Esophagus muscularis mucosa (tissue), 4 donors: ENCODE data around the gene CX3CL1. TPM values are rescaled to one million over a fixed set of nuclear protein-coding genes. Genes with fewer than 3 reads are reported as not detected.

Experiments
- DNase-seq: peaks from one replicate; pipeline ENCODE4 v3.0.0-alpha.2; 2017; ENCODE audit errors: extremely low spot score
- H3K27ac ChIP-seq, 4 donors: fragments of 200-600 bp; sonication (generic); replicated peaks in 1 of 4; 1 replicate in 3 of 4; 2 replicates in 1 of 4; pipeline ENCODE4 v1.5.1; 2016 to 2019; ENCODE audit warnings: mild to moderate bottlenecking in 1 of 4
- H3K27me3 ChIP-seq, 4 donors: fragments of 200-600 bp; sonication (generic); one replicate each; pipeline versions ENCODE4 v1.5.1 to v1.6.0; 2016 to 2019
- H3K36me3 ChIP-seq, 4 donors: fragments of 200-600 bp; sonication (generic); one replicate each; pipeline ENCODE4 v1.5.1; 2016 to 2019
- H3K4me1 ChIP-seq, 4 donors: fragments of 200-600 bp; sonication (generic); one replicate each; pipeline ENCODE4 v1.5.1; 2016 to 2019
- H3K4me3 ChIP-seq, 4 donors: fragments of 200-600 bp; sonication (generic); 1 replicate in 2 of 4; 2 replicates in 2 of 4; pipeline ENCODE4 v1.5.1; 2016 to 2019; ENCODE audit warnings: mild to moderate bottlenecking in 4 of 4, moderate library complexity in 1 of 4
- H3K9me3 ChIP-seq, 4 donors: fragments of 200-600 bp; sonication (generic); 1 replicate in 3 of 4; 2 replicates in 1 of 4; pipeline ENCODE4 v1.5.1; 2016 to 2019
- EP300 ChIP-seq: sonication (generic); formaldehyde crosslinking; IDR thresholded peaks from one replicate; pipeline ENCODE4 v1.6.1; 2017; ENCODE audit warnings: antibody characterized with exemption
- POLR2A ChIP-seq: fragments of 450-650 bp; IDR thresholded peaks from one replicate; pipeline ENCODE4 v1.6.1; 2017; ENCODE audit warnings: antibody characterized with exemption, moderate library complexity, mild to moderate bottlenecking, low read depth
- POLR2AphosphoS5 ChIP-seq, 2 donors: sonication (generic); formaldehyde crosslinking; IDR thresholded peaks; one replicate each; pipeline ENCODE4 v1.6.1; 2017; ENCODE audit warnings: antibody characterized with exemption in 2 of 2
- WGBS: methylation state at CpG from one replicate; pipeline ENCODE4 v1.1.5; 2018; 5-methylcytosine and 5-hydroxymethylcytosine counted together
- intact Hi-C: fragments of 100-400 bp; cut with DNase I; formaldehyde crosslinking; loops from one replicate; pipeline ENCODE4 v1.15.1; 2023
- total RNA-seq, 4 donors: library from RNA; depleted of rRNA; stranded (reverse); fragments of >200 nt; gene quantifications; one replicate each; pipeline versions ENCODE4 v1.1.0 to v1.2.1, GENCODE V29; 2016
- TF ChIP-seq, protein P1 (sequence below), 3 experiments: fragments of 200-600 bp in 2 of 3; fragments of 450-650 bp in 1 of 3; sonication (generic) in 2 of 3; IDR thresholded peaks; one replicate each; pipeline ENCODE4 v1.5.1; 2017 to 2019; ENCODE audit warnings: antibody characterized with exemption in 3 of 3, mild to moderate bottlenecking in 2 of 3, moderate library complexity in 1 of 3

CX3CL1 gene
- total RNA-seq, 4 donors from 2014 or later: 26.8 to 40.4 (median 29.9) TPM

DNA sequence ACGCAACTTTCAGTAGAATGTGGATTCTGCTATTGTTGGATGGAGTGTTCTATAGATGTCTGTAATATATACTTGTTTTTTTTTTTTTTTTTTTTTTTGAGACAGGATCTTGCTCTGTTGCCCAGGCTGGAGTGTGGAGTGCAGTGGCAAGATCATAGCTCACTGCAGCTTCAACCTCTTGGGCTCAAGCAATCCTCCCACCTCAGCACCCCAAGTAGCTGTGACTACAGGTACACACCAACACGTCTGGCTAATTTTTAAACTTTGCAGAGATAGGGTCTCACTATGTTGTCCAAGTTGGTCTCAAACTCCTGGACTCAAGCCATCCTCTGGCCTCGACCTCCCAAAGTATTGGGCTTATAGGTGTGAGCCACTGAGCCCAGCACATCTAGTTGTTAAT lies 40.9 kb upstream of the CX3CL1 start:
- Histone ChIP-seq H3K4me3 (no peak overlapping the region), H3K9me3 (peaks cover 0 to 8% (median 2%) of the 10 kb centered on the region in 4 donors), H3K4me1 (no peaks in the 10 kb centered on the region), H3K36me3 (no peaks in the 10 kb centered on the region), H3K27ac (no peak overlapping the region), H3K27me3 (no peaks in the 10 kb centered on the region)
- TF ChIP-seq POLR2AphosphoS5 (IDR thresholded peaks at IDR 0.05) (no peak), POLR2A (no peak), EP300 (no peak)
- TF ChIP-seq, protein P1, sequence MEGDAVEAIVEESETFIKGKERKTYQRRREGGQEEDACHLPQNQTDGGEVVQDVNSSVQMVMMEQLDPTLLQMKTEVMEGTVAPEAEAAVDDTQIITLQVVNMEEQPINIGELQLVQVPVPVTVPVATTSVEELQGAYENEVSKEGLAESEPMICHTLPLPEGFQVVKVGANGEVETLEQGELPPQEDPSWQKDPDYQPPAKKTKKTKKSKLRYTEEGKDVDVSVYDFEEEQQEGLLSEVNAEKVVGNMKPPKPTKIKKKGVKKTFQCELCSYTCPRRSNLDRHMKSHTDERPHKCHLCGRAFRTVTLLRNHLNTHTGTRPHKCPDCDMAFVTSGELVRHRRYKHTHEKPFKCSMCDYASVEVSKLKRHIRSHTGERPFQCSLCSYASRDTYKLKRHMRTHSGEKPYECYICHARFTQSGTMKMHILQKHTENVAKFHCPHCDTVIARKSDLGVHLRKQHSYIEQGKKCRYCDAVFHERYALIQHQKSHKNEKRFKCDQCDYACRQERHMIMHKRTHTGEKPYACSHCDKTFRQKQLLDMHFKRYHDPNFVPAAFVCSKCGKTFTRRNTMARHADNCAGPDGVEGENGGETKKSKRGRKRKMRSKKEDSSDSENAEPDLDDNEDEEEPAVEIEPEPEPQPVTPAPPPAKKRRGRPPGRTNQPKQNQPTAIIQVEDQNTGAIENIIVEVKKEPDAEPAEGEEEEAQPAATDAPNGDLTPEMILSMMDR (IDR thresholded peaks at IDR 0.05): no peak
- DNase-seq: peak; percentile 24
- 94% methylated on average over 3 of the region's 3 CpGs for WGBS
- intact Hi-C loops: no loop called here

DNA sequence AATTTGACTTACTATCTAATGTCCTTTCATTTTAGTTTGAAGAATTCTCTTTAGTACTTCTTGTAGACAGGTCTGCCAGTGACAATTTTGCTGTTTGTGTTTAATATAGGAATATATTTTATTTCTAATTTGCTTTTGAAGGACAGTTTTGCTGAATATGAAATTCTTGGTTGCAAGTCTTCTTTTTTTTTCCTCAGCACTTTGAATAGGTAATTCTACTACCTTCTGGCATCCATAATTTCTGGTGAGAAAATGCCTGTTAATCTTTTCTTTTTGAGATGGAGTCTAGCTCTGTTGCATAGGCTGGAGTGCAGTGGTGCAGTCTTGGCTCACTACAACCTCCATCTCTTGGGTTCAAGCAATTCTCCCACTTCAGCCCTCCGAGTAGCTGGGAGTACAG lies 38.9 kb upstream of the CX3CL1 start:
- H3K36me3 ChIP-seq: no peaks in the 10 kb centered on the region
- TF ChIP-seq EP300: no peak
- TF ChIP-seq, protein P1 (IDR thresholded peaks at IDR 0.05): no peak
- TF ChIP-seq POLR2A: no peak
- no peak for TF ChIP-seq POLR2AphosphoS5 (IDR thresholded peaks at IDR 0.05)
- peaks cover 0 to 10% (median 0%) of the 10 kb centered on the region in 4 donors for H3K9me3 ChIP-seq
- 100% methylated on average over 1 of the region's 1 CpG for WGBS
- H3K27me3 ChIP-seq: no peaks in the 10 kb centered on the region
- H3K4me1 ChIP-seq: no peaks in the 10 kb centered on the region
- no peak overlapping the region for H3K27ac ChIP-seq
- intact Hi-C loops: no loop called here
- DNase-seq: no peak
- no peak overlapping the region for H3K4me3 ChIP-seq

DNA sequence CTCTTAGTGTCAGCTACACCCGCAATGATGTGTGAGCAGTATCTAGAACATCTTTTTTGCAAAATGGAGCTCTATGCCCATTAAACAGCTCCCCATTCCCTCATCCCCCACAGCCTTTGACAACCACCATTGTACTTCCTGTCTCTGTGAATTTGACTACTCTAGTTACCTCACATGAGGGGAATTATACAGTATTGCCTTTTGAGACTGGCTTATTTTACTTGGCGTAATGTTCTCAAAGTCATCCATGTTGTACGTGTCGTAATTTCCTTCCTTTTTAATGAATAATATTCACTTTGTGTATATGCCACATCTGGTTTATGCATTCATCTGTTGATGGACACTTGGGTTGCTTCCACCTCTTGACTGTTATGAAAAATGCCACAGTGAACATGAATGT lies 36.9 kb upstream of the CX3CL1 start:
- H3K27me3 ChIP-seq: no peaks in the 10 kb centered on the region
- H3K4me1 ChIP-seq: no peaks in the 10 kb centered on the region
- 70% methylated on average over 4 of the region's 4 CpGs for WGBS
- DNase-seq: peak; percentile 19
- no peak overlapping the region for H3K27ac ChIP-seq
- TF ChIP-seq EP300: no peak
- TF ChIP-seq, protein P1 (IDR thresholded peaks at IDR 0.05): no peak
- no peak for TF ChIP-seq POLR2AphosphoS5 (IDR thresholded peaks at IDR 0.05)
- TF ChIP-seq POLR2A: no peak
- H3K9me3 ChIP-seq: peaks cover 0 to 10% (median 0%) of the 10 kb centered on the region in 4 donors
- intact Hi-C loops: no loop called here
- no peaks in the 10 kb centered on the region for H3K36me3 ChIP-seq
- H3K4me3 ChIP-seq: no peak overlapping the region

DNA sequence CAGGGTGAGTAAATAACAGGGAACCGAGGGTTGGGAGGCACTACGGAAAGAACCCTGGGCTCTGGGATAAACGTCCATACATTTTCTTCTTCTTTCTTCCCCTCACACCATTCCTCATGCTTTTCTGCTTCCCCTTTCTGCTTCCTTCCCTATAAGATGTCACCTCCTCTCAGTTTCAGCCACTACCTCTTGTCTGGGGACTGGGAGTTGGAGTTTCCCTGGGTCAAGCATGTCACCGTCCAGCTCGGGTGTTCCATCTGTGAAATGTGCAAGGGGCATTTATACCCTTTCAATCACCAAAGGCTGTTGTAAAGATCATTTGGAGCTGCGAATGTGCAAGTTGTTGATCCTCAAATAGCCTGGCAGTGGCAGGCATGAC lies 31.2 kb upstream of the CX3CL1 start:
- Histone ChIP-seq H3K4me1 (peaks cover 0 to 3% (median 0%) of the 10 kb centered on the region in 4 donors), H3K4me3 (no peak overlapping the region), H3K27me3 (no peaks in the 10 kb centered on the region), H3K9me3 (peaks cover 0 to 5% (median 0%) of the 10 kb centered on the region in 4 donors), H3K27ac (no peak overlapping the region), H3K36me3 (no peaks in the 10 kb centered on the region)
- TF ChIP-seq, protein P1 (IDR thresholded peaks at IDR 0.05): no peak
- no peak for TF ChIP-seq POLR2A
- WGBS: 84% methylated on average over 6 of the region's 6 CpGs
- intact Hi-C loops: no loop called here
- no peak for DNase-seq
